Fibroblast of villous mesenchyme (primary cell): ENCODE measurements around the gene PRKAR1B. TPM values are rescaled to one million over a fixed set of nuclear protein-coding genes. Genes with fewer than 3 reads are reported as not detected.

Experiments used
- DNase-seq: peaks from one replicate; pipeline ENCODE4 v3.0.0-alpha.2; 2010; ENCODE audit warnings: low read depth
- H3K4me3 ChIP-seq: 2 replicates; pipeline ENCODE4 v1.5.1; 2011; ENCODE audit warnings: low read depth, mild to moderate bottlenecking, low read length
- total RNA-seq: library from RNA; depleted of rRNA; stranded (reverse); fragments of >200 nt; gene quantifications from 2 replicates; pipeline ENCODE4 v1.2.3, GENCODE V29; 2012
- TF ChIP-seq, protein P1 (sequence below): IDR thresholded peaks from 2 replicates; pipeline ENCODE4 v1.5.1; 2012; ENCODE audit warnings: low read depth, mild to moderate bottlenecking, low read length; ENCODE audit not compliant: insufficient read depth

PRKAR1B gene
- total RNA-seq, 1 donor, result 16.4 TPM

DNA sequence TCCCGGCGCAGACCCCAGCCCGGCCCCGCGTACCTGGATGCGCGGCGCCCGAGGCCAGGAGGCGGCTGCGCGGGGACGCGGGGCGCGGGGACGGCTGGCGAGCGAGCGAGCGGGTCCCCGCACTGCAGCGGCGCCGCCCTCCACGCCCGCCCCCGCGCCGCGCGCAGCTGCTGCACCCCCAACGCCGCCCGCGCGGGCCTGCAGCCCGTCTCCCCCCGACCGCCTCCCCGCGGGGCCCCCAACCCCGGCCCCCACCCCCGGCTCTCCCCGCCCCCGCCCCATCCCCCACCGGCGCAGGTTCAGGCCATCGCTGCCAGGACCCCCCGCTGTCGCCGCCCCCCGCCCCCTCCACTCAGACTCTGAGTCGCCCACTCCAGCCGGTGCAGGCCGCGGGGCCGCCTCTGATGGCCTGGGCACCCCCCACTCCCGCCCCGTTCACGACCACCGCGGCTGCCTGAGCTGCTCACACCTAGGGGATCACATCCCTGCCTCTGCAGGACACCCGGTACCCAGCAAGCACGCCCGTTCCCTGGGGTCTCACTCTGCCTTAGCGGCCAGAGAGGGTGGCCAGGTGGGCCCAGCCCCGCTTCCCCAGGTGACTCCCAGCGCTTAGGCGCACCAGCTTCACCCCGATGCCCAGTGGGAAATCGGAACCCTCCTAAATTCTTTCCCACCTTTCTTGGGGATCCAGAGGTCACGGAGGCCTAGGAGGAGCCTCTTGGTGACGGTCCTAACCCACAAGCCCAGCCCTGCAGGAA is 14.5 kb downstream of the PRKAR1B start:
- H3K4me3 ChIP-seq, result peak overlapping the region; percentile 41
- TF ChIP-seq, protein P1, sequence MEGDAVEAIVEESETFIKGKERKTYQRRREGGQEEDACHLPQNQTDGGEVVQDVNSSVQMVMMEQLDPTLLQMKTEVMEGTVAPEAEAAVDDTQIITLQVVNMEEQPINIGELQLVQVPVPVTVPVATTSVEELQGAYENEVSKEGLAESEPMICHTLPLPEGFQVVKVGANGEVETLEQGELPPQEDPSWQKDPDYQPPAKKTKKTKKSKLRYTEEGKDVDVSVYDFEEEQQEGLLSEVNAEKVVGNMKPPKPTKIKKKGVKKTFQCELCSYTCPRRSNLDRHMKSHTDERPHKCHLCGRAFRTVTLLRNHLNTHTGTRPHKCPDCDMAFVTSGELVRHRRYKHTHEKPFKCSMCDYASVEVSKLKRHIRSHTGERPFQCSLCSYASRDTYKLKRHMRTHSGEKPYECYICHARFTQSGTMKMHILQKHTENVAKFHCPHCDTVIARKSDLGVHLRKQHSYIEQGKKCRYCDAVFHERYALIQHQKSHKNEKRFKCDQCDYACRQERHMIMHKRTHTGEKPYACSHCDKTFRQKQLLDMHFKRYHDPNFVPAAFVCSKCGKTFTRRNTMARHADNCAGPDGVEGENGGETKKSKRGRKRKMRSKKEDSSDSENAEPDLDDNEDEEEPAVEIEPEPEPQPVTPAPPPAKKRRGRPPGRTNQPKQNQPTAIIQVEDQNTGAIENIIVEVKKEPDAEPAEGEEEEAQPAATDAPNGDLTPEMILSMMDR, result no peak
- DNase-seq, result no peak

DNA sequence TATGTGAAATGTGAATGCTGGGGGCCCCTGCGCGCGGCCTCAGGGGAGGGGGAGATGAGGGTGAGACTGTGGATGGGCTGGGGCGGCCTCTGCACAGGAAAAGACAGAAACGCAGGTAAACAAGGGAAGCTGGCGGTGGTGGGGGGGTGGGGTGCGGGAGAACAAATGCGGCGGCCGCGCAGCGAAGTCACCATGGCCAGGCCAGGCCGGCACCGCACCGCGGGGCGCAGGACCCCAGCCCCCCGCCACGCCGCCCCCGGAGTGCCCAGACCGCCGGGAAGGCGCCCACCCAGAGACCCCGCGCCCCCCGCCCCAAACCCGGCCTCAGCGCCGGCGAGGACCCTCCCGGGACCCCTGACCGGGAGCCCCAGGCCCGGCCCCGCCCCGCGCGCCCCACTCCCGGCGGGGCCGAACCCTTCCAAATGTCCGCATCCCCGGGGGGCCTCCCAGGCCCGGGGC is 15.1 kb downstream of the PRKAR1B start:
- peak overlapping the region; percentile 41 for H3K4me3 ChIP-seq
- DNase-seq, result no peak
- TF ChIP-seq, protein P1, result no peak

DNA sequence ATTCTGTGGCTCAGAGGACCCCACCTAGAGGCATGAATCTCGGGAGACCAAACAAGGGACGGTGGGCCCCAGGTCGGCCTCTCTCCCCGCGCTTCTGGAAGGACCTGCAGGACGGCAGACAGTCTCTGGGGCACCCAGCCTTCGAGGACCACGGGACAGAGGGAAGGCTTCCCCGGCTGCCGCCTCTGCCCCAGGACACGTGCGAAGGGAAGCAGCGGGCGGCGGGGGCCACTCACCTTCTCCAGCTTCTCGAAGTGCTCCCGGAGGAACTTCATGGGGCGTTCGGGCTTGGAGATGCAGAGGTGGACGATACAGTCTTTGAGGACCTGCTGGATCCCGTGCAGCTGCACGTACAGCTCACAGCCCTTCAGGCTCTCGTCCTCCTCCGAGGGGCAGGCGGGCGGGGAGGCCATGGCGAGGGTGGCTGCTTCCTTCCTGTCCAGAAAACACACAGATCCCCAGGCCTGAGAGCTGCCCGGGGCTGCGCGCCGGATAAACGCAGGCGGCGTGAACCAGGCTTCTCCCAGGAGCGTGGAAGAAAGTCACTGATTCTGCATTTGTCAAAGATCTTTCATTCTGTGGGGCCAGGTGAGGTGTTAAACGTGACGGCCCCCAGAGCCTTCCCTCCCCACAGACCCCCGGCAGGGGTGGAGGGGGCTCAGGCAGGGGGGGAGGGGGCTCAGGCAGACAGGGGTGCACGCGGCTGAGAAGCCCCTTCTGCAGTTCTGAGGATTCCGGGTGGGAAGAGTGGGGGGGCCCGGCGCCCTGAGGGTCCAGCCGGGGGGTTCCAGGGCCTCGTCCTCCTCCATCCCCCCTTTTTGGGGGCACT is 15.8 kb downstream of the PRKAR1B start:
- peak overlapping the region; percentile 41 for H3K4me3 ChIP-seq
- TF ChIP-seq, protein P1, result no peak
- DNase-seq, result no peak

DNA sequence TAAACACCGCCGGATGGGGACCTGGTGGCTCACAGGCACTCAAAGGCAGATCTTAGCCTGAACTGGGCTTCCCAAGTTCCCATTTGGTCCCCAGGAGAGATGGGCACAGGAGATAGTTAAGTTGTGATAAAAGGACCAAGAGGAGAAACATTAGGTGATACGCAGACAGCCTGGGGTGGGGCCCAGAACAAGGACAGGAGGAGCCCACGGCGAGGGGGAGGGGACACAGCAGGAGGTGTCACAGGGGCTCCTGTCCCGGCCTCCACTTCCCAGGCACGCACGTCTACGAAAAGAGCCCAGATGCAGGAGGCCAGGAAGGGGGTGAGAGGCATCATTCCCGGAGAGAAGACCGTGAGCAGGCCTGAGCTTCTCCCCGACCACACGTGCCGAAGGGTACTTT is 16.9 kb downstream of the PRKAR1B start:
- DNase-seq, result no peak
- TF ChIP-seq, protein P1, result no peak
- no peak overlapping the region for H3K4me3 ChIP-seq

DNA sequence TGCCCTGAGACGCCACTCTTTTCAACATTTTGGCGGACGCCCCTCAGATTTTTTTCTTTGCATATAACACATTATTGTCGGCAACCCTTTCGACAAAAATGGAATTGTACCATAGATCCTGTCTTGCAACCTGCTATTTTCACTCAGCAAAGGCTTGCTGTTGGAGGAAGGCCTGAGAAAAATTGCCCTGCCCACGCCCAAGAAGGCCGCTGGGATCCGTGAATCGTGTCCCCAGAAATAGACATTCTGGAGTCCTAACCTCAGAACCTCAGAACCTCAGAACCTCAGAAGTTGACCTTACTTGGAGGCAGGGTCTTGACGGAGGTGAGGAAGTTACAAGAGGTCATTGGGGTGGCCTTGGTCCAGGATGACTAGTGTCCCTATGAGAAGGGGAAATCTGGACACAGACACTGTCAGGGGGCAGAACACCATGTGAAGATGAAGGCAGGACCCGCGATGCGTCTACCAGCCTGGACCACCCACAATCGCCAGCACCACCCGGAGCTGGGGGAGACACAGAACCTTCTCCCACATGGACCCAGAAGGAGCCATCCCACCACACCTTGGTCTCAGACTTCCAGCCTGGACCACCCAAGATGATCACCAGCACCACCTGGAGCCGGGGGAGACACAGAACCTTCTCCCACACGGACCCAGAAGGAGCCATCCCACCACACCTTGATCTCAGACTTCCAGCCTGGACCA is 19.6 kb downstream of the PRKAR1B start:
- no peak overlapping the region for H3K4me3 ChIP-seq
- TF ChIP-seq, protein P1, result no peak

DNA sequence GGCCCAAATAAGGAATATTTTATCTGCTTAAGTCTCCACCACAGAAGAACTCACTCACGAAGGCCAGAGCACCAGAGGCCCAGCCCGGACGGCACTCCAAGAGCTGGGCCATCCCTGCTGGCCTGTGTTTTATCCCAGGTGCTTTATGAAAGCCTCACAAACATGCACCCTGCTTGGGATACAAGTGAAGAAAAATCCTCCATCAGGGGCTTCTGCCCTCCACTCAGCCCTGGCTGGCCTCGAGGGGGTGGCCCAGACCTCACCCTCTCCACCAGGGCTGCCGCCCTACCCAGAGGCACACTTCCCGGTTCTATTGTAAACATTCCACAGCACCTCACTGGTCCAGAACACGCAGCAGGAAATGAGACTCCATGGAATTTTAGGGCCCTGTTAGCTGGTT is 20.4 kb downstream of the PRKAR1B start:
- TF ChIP-seq, protein P1, result no peak
- H3K4me3 ChIP-seq, result no peak overlapping the region
- no peak for DNase-seq

More for the DNA sequence above, 19.6 kb downstream of the PRKAR1B start:
- no peak for DNase-seq
